Measurements from ENCODE around the gene MEF2C.

DNA sequence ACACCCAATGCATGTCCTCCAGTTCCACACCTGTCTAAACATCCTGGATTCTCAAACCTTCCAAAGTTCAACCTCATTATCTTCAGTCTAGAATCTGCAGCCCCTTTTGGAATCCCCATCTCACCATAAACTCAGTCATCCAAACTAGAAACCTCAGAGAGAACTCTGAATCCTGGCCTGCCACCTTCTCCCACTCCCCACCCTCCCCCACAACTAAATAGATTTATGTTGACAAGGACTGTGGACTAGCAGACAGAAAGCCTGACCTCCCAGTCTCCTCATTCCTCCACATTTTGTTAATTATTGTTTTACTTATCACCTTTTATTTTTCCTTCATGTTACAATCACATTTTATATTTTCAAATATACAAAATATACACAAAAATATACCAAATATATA lies 76.6 kb downstream of the MEF2C start:
- TF ChIP-seq, protein P1, sequence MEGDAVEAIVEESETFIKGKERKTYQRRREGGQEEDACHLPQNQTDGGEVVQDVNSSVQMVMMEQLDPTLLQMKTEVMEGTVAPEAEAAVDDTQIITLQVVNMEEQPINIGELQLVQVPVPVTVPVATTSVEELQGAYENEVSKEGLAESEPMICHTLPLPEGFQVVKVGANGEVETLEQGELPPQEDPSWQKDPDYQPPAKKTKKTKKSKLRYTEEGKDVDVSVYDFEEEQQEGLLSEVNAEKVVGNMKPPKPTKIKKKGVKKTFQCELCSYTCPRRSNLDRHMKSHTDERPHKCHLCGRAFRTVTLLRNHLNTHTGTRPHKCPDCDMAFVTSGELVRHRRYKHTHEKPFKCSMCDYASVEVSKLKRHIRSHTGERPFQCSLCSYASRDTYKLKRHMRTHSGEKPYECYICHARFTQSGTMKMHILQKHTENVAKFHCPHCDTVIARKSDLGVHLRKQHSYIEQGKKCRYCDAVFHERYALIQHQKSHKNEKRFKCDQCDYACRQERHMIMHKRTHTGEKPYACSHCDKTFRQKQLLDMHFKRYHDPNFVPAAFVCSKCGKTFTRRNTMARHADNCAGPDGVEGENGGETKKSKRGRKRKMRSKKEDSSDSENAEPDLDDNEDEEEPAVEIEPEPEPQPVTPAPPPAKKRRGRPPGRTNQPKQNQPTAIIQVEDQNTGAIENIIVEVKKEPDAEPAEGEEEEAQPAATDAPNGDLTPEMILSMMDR (IDR thresholded peaks at IDR 0.05) = no peak
- TF ChIP-seq, protein P2, sequence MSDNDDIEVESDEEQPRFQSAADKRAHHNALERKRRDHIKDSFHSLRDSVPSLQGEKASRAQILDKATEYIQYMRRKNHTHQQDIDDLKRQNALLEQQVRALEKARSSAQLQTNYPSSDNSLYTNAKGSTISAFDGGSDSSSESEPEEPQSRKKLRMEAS (CRISPR knock-in tag; IDR thresholded peaks at IDR 0.05) = no peak
- TF ChIP-seq, protein P3, sequence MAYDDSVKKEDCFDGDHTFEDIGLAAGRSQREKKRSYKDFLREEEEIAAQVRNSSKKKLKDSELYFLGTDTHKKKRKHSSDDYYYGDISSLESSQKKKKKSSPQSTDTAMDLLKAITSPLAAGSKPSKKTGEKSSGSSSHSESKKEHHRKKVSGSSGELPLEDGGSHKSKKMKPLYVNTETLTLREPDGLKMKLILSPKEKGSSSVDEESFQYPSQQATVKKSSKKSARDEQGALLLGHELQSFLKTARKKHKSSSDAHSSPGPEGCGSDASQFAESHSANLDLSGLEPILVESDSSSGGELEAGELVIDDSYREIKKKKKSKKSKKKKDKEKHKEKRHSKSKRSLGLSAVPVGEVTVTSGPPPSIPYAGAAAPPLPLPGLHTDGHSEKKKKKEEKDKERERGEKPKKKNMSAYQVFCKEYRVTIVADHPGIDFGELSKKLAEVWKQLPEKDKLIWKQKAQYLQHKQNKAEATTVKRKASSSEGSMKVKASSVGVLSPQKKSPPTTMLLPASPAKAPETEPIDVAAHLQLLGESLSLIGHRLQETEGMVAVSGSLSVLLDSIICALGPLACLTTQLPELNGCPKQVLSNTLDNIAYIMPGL (CRISPR knock-in tag; IDR thresholded peaks at IDR 0.05) = no peak
- TF ChIP-seq ZNF121 (CRISPR knock-in tag; IDR thresholded peaks at IDR 0.05) (no peak), EMX1 (CRISPR knock-in tag; IDR thresholded peaks at IDR 0.05) (no peak), IRF2 (CRISPR knock-in tag; IDR thresholded peaks at IDR 0.05; ENCODE audit: borderline replicate concordance, low read depth) (no peak), NR3C1 (CRISPR knock-in tag; conservative IDR thresholded peaks at IDR 0.05; ENCODE audit: low read depth) (no peak), JUN (CRISPR knock-in tag; IDR thresholded peaks at IDR 0.05) (no peak)
- TF ChIP-seq, protein P4, sequence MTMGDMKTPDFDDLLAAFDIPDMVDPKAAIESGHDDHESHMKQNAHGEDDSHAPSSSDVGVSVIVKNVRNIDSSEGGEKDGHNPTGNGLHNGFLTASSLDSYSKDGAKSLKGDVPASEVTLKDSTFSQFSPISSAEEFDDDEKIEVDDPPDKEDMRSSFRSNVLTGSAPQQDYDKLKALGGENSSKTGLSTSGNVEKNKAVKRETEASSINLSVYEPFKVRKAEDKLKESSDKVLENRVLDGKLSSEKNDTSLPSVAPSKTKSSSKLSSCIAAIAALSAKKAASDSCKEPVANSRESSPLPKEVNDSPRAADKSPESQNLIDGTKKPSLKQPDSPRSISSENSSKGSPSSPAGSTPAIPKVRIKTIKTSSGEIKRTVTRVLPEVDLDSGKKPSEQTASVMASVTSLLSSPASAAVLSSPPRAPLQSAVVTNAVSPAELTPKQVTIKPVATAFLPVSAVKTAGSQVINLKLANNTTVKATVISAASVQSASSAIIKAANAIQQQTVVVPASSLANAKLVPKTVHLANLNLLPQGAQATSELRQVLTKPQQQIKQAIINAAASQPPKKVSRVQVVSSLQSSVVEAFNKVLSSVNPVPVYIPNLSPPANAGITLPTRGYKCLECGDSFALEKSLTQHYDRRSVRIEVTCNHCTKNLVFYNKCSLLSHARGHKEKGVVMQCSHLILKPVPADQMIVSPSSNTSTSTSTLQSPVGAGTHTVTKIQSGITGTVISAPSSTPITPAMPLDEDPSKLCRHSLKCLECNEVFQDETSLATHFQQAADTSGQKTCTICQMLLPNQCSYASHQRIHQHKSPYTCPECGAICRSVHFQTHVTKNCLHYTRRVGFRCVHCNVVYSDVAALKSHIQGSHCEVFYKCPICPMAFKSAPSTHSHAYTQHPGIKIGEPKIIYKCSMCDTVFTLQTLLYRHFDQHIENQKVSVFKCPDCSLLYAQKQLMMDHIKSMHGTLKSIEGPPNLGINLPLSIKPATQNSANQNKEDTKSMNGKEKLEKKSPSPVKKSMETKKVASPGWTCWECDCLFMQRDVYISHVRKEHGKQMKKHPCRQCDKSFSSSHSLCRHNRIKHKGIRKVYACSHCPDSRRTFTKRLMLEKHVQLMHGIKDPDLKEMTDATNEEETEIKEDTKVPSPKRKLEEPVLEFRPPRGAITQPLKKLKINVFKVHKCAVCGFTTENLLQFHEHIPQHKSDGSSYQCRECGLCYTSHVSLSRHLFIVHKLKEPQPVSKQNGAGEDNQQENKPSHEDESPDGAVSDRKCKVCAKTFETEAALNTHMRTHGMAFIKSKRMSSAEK (CRISPR knock-in tag; IDR thresholded peaks at IDR 0.05; ENCODE audit: borderline replicate concordance) = no peak
- TF ChIP-seq, protein P5, sequence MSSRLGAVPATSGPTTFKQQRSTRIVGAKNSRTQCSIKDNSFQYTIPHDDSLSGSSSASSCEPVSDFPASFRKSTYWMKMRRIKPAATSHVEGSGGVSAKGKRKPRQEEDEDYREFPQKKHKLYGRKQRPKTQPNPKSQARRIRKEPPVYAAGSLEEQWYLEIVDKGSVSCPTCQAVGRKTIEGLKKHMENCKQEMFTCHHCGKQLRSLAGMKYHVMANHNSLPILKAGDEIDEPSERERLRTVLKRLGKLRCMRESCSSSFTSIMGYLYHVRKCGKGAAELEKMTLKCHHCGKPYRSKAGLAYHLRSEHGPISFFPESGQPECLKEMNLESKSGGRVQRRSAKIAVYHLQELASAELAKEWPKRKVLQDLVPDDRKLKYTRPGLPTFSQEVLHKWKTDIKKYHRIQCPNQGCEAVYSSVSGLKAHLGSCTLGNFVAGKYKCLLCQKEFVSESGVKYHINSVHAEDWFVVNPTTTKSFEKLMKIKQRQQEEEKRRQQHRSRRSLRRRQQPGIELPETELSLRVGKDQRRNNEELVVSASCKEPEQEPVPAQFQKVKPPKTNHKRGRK (CRISPR knock-in tag; IDR thresholded peaks at IDR 0.05; ENCODE audit: borderline replicate concordance) = no peak
- TF ChIP-seq, protein P6, sequence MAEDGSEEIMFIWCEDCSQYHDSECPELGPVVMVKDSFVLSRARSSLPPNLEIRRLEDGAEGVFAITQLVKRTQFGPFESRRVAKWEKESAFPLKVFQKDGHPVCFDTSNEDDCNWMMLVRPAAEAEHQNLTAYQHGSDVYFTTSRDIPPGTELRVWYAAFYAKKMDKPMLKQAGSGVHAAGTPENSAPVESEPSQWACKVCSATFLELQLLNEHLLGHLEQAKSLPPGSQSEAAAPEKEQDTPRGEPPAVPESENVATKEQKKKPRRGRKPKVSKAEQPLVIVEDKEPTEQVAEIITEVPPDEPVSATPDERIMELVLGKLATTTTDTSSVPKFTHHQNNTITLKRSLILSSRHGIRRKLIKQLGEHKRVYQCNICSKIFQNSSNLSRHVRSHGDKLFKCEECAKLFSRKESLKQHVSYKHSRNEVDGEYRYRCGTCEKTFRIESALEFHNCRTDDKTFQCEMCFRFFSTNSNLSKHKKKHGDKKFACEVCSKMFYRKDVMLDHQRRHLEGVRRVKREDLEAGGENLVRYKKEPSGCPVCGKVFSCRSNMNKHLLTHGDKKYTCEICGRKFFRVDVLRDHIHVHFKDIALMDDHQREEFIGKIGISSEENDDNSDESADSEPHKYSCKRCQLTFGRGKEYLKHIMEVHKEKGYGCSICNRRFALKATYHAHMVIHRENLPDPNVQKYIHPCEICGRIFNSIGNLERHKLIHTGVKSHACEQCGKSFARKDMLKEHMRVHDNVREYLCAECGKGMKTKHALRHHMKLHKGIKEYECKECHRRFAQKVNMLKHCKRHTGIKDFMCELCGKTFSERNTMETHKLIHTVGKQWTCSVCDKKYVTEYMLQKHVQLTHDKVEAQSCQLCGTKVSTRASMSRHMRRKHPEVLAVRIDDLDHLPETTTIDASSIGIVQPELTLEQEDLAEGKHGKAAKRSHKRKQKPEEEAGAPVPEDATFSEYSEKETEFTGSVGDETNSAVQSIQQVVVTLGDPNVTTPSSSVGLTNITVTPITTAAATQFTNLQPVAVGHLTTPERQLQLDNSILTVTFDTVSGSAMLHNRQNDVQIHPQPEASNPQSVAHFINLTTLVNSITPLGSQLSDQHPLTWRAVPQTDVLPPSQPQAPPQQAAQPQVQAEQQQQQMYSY (CRISPR knock-in tag; IDR thresholded peaks at IDR 0.05) = no peak
- TF ChIP-seq, protein P7, sequence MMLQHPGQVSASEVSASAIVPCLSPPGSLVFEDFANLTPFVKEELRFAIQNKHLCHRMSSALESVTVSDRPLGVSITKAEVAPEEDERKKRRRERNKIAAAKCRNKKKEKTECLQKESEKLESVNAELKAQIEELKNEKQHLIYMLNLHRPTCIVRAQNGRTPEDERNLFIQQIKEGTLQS (CRISPR knock-in tag; conservative IDR thresholded peaks at IDR 0.05) = no peak
- TF ChIP-seq, protein P8, sequence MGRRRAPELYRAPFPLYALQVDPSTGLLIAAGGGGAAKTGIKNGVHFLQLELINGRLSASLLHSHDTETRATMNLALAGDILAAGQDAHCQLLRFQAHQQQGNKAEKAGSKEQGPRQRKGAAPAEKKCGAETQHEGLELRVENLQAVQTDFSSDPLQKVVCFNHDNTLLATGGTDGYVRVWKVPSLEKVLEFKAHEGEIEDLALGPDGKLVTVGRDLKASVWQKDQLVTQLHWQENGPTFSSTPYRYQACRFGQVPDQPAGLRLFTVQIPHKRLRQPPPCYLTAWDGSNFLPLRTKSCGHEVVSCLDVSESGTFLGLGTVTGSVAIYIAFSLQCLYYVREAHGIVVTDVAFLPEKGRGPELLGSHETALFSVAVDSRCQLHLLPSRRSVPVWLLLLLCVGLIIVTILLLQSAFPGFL (CRISPR knock-in tag; IDR thresholded peaks at IDR 0.05; ENCODE audit: borderline replicate concordance) = no peak
- TF ChIP-seq, protein P9, sequence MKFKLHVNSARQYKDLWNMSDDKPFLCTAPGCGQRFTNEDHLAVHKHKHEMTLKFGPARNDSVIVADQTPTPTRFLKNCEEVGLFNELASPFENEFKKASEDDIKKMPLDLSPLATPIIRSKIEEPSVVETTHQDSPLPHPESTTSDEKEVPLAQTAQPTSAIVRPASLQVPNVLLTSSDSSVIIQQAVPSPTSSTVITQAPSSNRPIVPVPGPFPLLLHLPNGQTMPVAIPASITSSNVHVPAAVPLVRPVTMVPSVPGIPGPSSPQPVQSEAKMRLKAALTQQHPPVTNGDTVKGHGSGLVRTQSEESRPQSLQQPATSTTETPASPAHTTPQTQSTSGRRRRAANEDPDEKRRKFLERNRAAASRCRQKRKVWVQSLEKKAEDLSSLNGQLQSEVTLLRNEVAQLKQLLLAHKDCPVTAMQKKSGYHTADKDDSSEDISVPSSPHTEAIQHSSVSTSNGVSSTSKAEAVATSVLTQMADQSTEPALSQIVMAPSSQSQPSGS (CRISPR knock-in tag; IDR thresholded peaks at IDR 0.05; ENCODE audit: borderline replicate concordance, low read depth) = no peak
